Measurements from ENCODE around the gene APP.
"Not testable (repeated sequence)": the region's sequence is repeated elsewhere in the genome, so short reads cannot be mapped to it uniquely, and the experiment has no call there.

Gene APP

GRCh38 chr21:26060335-26061115 is 110.0 kb downstream of the APP start:
- no peak for DNase-seq

GRCh38 chr21:26057477-26058170 is 112.9 kb downstream of the APP start:
- DNase-seq: no peak

DNA sequence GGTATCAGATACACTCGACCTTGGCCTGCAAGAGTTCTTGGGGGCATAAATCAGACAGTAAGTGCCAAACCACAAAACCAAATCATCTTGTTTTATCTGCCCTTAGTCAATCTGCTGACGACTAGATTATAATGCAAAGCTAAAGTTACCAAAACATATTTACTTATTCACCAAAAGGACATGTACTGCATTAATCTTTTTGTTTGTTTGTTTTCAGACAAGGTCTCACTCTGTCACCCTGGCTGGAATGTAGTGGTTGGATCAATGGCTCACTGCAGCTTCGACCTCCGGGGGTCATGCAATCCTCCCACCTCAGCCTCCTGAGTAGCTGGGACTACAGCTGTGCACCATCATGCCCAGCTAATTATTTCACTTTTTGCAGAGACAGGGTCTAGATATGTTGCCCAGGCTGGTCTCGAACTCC is 114.7 kb downstream of the APP start:
- DNase-seq: no peak

GRCh38 chr21:26055010-26055409 is 115.6 kb downstream of the APP start:
- DNase-seq: no peak

GRCh38 chr21:26052057-26052456 is 118.5 kb downstream of the APP start:
- DNase-seq: no peak

DNA sequence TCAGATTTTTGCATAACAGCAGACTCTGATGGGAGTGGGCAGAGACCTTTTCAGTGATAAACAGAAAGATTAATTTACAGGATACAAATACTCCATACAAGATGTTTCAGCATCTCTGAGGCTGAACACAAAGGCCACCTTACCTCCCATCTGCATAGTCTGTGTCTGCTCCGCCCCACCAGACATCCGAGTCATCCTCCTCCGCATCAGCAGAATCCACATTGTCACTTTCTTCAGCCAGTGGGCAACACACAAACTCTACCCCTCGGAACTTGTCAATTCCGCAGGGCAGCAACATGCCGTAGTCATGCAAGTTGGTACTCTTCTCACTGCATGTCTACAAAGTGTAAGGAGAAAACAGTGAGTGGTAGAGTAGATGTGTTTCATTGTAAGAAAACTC is 119.7 kb downstream of the APP start:
- DNase-seq: no peak

DNA sequence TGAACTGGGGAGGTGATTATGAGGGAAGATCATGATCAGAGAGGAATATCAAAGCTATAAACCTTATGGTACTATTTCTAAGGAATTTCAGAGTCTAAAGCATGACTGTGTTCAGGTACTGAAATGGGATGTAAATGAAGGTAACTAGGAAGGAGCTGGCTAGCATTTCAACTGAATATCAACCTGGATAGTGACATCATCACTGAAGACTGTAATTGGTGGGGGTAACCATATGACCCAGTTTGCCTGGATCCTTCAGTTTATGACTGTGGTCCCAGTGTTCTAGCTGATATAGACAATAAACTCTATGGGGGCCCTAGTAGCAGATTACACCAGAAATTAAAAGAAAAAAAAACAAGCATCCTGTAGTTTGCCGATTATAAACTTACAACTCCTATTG is 120.8 kb downstream of the APP start:
- DNase-seq: no peak

DNA sequence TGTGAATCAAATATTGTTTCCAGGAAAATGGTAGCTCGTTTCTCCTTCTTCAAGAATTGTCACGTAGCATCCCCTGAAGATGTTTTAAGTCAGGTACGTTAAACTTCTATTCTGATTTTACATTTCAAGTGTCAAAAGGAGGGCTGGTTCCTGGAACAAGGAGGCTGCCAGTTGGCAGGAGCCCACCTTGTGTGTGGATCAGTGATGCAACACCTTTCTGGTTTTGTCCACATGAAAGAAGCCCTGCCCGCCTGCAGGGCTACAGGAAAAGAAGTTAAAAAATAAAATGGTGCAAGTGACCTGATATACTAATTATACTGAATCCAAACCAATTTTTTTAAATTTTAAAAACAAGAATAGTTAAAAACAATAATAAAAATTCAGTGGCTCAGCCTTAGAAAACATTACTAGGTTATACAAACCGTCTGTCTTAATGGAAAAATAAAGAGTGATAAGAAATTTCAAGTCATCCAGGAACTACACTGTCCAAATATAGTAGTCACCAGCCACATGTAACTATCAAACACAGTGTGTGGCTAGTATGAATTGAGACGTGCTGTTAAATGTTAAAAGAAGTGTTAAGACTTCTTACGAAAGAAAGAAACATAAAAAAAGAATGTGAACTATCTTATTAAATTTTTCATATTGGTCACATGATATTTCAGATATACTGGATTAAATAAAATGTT is 123.1 kb downstream of the APP start:
- DNase-seq: no peak

- DNase-seq: no peak
These were observed 126.7 kb downstream of the APP start for GRCh38 chr21:26043891-26044290.

GRCh38 chr21:26042181-26042876 is 128.2 kb downstream of the APP start:
- no peak for DNase-seq

DNA sequence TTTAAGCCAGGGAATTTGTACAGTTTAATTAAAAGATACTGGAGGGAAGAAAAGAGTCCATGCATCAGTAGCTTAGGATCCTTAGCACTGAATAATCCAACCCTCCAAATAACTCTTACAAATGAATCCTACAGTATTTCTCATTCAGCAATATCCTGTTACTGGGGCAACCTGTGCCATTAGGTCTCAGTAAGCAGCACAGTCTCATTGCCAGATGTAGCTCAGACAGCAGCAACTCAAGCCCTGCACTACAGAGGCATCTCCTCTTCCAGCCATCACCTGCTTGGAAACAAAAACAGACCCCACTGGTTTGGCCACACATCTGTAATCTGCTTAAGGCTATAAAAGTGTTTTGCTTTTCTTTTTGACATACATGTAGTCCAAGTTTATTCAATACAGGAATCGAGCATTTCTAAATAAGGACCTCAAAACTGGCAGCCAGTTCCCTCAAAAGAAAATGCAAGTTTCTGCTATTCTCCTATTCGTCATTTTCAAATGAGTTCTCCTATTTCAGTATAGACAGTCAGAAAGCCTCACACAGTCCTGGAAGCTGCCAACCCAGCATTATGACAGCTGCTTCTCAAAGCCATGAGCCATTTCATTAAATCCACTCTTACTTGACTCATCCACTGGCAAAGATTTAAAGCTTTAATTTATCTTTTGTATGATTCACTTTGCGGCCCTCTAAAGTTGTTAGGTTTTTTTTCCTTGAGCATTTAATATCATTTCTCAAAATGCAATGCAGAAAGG is 129.0 kb downstream of the APP start:
- DNase-seq: no peak

DNA sequence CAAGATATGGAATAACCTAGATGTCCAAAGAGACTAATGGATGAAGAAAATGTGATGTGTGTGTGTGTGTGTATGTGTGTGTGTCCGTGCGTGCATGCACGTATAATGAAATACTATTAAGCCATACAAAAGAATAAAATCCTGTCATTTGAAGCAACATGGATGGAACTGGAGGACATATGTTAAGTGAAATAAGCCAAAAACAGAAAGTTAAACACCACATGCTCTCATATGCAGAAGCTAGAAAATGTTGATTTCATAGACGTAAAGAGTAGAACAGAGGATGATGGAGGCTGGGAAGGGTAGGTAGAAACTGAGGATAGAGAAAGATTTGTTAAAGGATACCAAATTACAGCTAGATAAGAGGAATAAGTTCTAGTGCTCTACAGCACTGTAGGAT is 133.7 kb downstream of the APP start:
- DNase-seq: no peak

DNA sequence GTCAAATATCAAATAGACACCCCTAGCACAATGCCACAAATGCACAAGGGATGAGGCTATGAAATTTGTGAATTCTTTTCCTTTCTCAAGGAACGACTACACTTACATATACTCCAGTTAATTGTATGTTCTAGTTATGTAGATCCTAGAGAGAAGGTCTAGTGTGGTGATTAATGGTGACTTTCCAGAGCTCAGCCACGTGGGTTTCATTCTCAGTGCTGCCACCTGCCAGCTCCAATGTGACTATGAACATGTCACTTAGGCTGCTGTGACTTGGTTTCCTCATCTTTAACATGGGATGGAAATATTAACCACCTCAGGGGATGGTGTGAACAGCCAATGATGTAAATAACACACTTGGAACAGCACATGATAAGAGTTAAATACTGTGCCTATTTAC is 138.3 kb downstream of the APP start:
- no peak for DNase-seq

DNA sequence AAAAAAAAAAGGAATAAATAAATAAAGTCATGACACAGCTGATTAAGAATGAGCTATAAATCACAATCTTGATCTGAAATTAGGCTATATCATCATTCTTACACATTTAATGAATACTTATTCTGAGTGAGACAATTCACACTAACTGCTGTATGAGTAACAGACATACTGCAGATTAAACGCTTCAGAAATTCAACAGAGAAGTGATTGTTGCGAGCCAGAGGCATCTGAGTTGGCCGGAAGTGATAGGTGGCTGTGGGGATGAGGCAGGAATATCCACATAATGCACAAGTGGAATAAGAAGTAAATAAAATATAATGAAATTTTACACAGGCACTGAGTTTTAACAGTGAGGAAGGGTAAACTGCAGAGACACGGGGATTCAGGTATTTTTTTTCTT is 142.4 kb downstream of the APP start:
- DNase-seq: no peak

- DNase-seq: no peak
These were observed 142.9 kb downstream of the APP start for GRCh38 chr21:26027696-26028095.

DNA sequence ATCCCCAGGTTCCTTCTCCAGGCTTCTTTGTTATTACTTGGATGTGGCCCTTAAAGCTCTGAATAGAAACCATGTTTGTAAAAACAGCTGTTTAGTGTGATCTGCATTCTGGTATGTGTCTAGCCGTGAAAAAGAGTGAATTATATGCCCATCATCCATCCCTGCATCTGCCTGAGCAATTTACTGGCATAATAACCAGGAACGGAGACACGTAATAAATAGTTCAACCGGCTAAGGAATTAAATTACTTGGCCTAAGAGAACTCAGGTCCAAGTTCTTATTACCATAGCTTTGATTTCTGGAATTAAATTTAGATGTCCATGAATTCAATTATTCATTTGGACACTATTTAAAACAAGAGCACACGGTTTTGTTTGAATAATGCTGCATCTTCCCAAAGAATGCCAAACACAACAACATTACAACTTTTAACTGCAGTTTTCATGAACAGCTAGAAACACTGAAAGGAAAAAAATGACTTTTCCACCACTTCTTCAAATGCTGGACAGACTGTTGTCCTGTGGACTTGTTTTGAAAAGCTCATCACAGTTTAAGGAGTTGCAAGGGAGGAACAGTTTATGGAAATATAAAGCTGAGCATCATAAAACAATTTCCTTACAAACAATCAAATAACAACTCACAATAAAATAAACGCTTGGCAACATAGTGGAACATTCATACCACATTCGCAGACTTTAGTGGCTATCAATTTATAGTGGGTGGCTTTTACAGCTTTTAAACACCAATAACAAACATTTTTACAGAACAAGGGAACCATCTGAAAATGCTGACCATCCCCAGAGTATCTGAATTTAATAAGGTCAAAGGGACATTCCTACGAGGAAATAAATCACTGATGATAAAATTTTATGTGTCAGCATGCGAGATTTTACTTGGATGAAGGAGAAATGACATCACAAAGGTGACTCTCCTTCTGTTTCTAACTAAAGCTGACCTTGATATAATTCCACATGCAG is 144.7 kb downstream of the APP start:
- no peak for DNase-seq

GRCh38 chr21:26023406-26023805 is 147.2 kb downstream of the APP start:
- DNase-seq: not testable (repeated sequence)

- not testable (repeated sequence) for DNase-seq
These were observed 147.8 kb downstream of the APP start for GRCh38 chr21:26022598-26023337.

DNA sequence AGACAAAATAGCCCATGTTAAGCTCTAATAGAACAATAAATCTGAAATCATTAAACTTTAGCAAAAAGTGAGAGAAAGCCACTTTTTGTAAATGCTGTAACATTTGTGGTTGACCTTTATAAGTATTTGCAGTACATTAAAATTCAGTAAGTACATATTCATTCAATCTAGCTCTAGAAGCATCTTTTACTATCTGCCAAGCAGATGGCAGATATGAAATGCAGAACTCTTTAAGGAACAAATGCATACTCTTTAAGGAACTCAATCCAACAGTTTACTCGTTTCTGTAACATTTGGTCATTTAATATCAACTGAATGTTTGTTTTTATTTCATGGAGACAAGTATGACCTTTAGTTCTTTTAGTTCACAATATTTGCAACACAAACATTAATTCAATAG is 150.1 kb downstream of the APP start:
- DNase-seq: no peak

DNA sequence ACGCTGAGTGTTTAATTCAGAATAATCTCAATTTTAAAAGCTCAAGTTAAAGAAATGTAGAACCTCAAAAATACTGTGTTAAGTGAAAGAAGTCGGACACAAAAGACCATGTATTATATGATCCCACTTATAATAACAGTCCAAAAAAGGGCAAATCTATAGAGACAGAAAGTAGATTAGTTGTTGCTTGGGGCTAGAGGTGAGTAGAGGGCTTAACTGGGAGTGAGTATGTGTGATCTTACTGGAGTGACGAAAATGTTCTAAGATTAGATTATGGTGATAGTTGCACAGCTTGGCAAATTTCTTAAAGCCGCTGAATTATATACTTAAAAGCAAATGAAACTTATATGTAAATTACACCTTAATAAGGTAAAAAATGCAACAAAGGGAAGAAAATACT is 150.5 kb downstream of the APP start:
- DNase-seq: no peak

GRCh38 chr21:26019236-26019635 is 151.3 kb downstream of the APP start:
- DNase-seq: no peak

Data from NCI-H1930 (cell line).